ENCODE results near the gene APOBEC3C. TPM values are rescaled to one million over a fixed set of nuclear protein-coding genes. Genes with fewer than 3 reads are reported as not detected.
A peak's percentile ranks its signal among the peaks of the same experiment; 100 is the strongest.
"Not testable (repeated sequence)": the region's sequence is repeated elsewhere in the genome, so short reads cannot be mapped to it uniquely, and the experiment has no call there.

The APOBEC3C gene
- total RNA-seq, 1 donor from 2014 or later = 16.2 TPM

DNA sequence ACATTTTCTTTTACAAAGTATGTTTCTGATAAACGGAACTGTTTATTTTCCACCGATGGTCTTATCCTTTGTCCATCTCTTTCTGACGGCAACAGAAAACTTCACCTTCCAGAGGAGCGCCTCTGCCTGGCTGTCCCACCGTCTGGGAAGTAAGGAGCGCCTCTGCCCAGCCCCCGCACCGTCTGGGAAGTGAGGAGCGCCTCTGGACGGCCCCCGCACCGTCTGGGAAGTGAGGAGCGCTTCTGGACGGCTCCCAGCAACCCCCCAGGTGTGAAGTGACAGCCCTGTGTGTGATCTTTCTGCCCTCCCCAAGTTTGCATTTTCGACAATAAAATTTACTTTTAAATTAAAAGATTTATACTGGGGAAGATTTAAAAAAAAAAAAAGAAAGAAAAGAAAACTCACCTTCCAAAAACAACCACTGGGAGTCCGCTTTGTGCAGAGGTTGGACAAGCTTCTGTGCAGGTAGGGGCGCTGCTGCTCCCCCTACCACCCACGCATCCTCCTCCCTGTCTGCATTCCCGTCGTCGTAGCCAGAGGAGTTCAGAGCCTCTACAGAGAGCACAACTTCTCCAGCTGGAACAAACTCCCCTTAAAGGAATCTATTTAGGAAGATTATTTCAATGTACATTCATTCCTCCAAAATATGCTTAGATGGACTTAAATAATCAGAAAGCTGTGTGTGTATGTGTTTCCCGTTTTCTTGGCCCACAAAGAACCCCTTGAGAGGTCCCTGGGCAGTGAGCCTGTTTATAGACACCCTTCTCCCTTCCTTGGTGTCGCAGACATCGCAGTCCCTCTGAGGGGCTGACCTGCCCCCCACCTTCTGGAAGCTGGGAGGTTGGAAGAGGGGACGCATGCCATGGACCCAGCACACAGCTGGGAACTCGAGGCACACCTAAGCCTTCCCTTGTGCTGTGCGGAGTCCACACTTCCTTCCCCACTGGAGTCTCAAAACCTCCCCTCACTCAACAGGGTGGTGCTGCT is 32.8 kb upstream of the APOBEC3C start:
- H3K27me3 ChIP-seq = no peaks in the 10 kb centered on the region
- H3K4me3 ChIP-seq = peak overlapping the region in 1 of 2 donors; percentile 35
- no peaks in the 10 kb centered on the region for H3K4me1 ChIP-seq
- no peak overlapping the region for H3K27ac ChIP-seq
- intact Hi-C loops (cut with DNase I) = no loop called here
- TF ChIP-seq CTCF (IDR thresholded peaks at IDR 0.05) (no peak), POLR2AphosphoS5 (IDR thresholded peaks at IDR 0.05; ENCODE audit: insufficient read depth in 1 of 2, low read depth in 1 of 2) (no peak), POLR2A (IDR thresholded peaks at IDR 0.05) (no peak)
- no peaks in the 10 kb centered on the region for H3K9me3 ChIP-seq
- H3K36me3 ChIP-seq = no peaks in the 10 kb centered on the region
- no peak for DNase-seq (ENCODE audit: extremely low spot score in 2 of 2)

- H3K9me3 ChIP-seq = no peaks in the 10 kb centered on the region
- no peaks in the 10 kb centered on the region for H3K27me3 ChIP-seq
- peak within 1 kb of the TSS in 1 of 2 donors; percentile 35 for H3K4me3 ChIP-seq
- intact Hi-C loops (cut with DNase I) = no loop called here
- TF ChIP-seq CTCF (IDR thresholded peaks at IDR 0.05) = no peak
- peak in 1 of 2 donors; percentile 60 for TF ChIP-seq POLR2AphosphoS5 (IDR thresholded peaks at IDR 0.05; ENCODE audit: insufficient read depth in 1 of 2, low read depth in 1 of 2)
- no peak within 1 kb of the TSS for H3K27ac ChIP-seq
- H3K4me1 ChIP-seq = no peaks in the 10 kb centered on the region
- no peaks in the 10 kb centered on the region for H3K36me3 ChIP-seq
- peak in 1 of 2 donors; percentile 94 for DNase-seq (ENCODE audit: extremely low spot score in 2 of 2)
Measured at GRCh38 chr22:38981992-38982927, 31.8 kb upstream of the APOBEC3C start, which contains the start of gene APOBEC3B. Gene APOBEC3B, plus strand, starts transcription at chr22:38982347. Its CDS starts 107 bp downstream, at chr22:38982454.

GRCh38 chr22:38984224-38984623 is 29.8 kb upstream of the APOBEC3C start:
- H3K27ac ChIP-seq = no peak overlapping the region
- TF ChIP-seq CTCF (IDR thresholded peaks at IDR 0.05) (no peak), POLR2AphosphoS5 (IDR thresholded peaks at IDR 0.05; ENCODE audit: insufficient read depth in 1 of 2, low read depth in 1 of 2) (no peak), POLR2A (IDR thresholded peaks at IDR 0.05) (no peak)
- no peaks in the 10 kb centered on the region for H3K27me3 ChIP-seq
- no peak overlapping the region for H3K4me3 ChIP-seq
- intact Hi-C loops (cut with DNase I) = no loop called here
- H3K9me3 ChIP-seq = no peaks in the 10 kb centered on the region
- H3K4me1 ChIP-seq = no peaks in the 10 kb centered on the region
- no peaks in the 10 kb centered on the region for H3K36me3 ChIP-seq
- DNase-seq (ENCODE audit: extremely low spot score in 2 of 2) = no peak

DNA sequence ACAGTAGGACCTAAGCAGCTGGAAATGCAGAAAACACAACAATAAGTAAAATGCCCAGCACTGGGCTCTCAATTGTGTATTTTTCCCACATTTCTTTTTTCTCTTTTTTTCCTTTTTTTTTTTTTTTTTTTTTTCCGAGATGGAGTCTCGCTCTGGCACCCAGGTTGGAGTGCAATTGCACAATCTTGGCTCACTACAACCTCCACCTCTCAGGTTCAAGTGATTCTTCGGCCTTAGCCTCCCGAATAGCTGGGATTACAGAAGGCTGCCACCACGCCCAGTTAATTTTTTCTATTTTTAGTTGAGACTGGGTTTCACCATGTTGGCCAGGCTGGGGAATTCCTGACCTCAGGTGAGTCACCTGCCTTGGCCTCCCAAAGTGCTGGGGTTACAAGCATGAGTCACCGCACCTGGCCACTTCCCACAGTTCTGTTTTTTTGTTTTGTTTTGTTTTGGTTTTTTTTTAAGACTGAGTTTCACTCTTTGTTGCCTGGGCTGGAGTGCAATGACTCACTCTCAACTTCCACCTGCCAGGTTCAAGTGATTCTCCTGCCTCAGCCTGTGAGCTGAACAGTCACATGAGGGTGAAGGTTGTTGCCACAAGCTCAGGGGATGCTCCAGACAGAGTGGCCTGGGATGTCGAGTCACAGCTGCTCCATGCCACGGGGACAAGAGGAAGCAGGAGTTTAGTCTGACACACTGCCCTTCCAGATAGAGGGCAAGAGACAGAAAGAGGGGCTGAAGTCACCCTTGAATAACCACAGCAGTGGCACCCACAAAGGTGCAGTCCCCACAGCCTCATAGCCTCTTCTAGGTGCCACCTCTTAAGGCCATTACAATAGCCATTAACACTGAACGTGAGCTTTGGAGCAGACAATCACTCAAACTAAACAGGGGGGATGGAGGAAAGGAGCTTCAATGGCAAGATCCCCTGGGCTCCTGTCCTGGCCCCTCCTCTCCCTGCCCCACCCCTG is 29.0 kb upstream of the APOBEC3C start:
- H3K9me3 ChIP-seq; H3K4me1 ChIP-seq; H3K27ac ChIP-seq; DNase-seq (ENCODE audit: extremely low spot score in 2 of 2); H3K27me3 ChIP-seq; H3K36me3 ChIP-seq; H3K4me3 ChIP-seq; intact Hi-C loops (cut with DNase I): not testable (repeated sequence)

All from vagina (tissue), 2 donors.